ENCODE data around the gene RPH3AL. TPM values are rescaled to one million over a fixed set of nuclear protein-coding genes. Genes with fewer than 3 reads are reported as not detected.

Gene RPH3AL
- total RNA-seq, 1 experiment from 2014 or later, result 24.9 TPM

GRCh38 chr17:396788-397187 is 44.2 kb upstream of the RPH3AL start:
- no peak for ATAC-seq
- H3K4me1 ChIP-seq (ENCODE audit: insufficient read depth, low read length), result no peaks in the 10 kb centered on the region
- 0 out of 2 replicates have a peak, but pooled peaks cover 6% of the 10 kb centered on the region for H3K27me3 ChIP-seq (ENCODE audit: low read length)
- no peaks in the 10 kb centered on the region for H3K9me2 ChIP-seq (replicated peaks; ENCODE audit: low read length)
- no peak overlapping the region for H3K9ac ChIP-seq (ENCODE audit: low read length)
- no peak overlapping the region for H3K4me3 ChIP-seq (ENCODE audit: low read length)
- H3K36me3 ChIP-seq (ENCODE audit: low read depth, low read length), result no peaks in the 10 kb centered on the region
- POLR2A ChIA-PET (ENCODE audit: unreplicated experiment), result no interaction called here
- intact Hi-C loops (cut with micrococcal nuclease), result no loop called here
- H4K20me1 ChIP-seq (ENCODE audit: low read length), result no peaks in the 10 kb centered on the region
- H3K27ac ChIP-seq (ENCODE audit: low read length), result no peak overlapping the region
- H3K79me2 ChIP-seq (ENCODE audit: low read length), result no peaks in the 10 kb centered on the region
- no peaks in the 10 kb centered on the region for H3F3A ChIP-seq (ENCODE audit: low read length, unreplicated experiment)
- no peak for DNase-seq
- no peak overlapping the region for H3K4me2 ChIP-seq (ENCODE audit: low read length)
- no TSS peak for BruUV-seq (replicated peaks)
- no peak for TF ChIP-seq CTCF (conservative IDR thresholded peaks at IDR 0.05; ENCODE audit: low read depth, low read length)
- no peak for TF ChIP-seq EZH2phosphoT487 (IDR thresholded peaks at IDR 0.05; ENCODE audit: borderline replicate concordance, low read length)
- TF ChIP-seq EZH2 (IDR thresholded peaks at IDR 0.05; ENCODE audit: low read length, unreplicated experiment), result no peak
- H2AFZ ChIP-seq (ENCODE audit: low read length), result no peak overlapping the region
- CTCF ChIA-PET, result no interaction called here
- H3K9me3 ChIP-seq (ENCODE audit: low read length), result no peaks in the 10 kb centered on the region

GRCh38 chr17:395974-396373 is 43.4 kb upstream of the RPH3AL start:
- Histone ChIP-seq H3K4me2 (ENCODE audit: low read length) (no peak overlapping the region), H3K9me2 (replicated peaks; ENCODE audit: low read length) (no peaks in the 10 kb centered on the region), H3K27ac (ENCODE audit: low read length) (no peak overlapping the region), H3F3A (ENCODE audit: low read length, unreplicated experiment) (no peaks in the 10 kb centered on the region), H3K79me2 (ENCODE audit: low read length) (no peaks in the 10 kb centered on the region), H4K20me1 (ENCODE audit: low read length) (no peaks in the 10 kb centered on the region), H3K27me3 (ENCODE audit: low read length) (no peaks in the 10 kb centered on the region), H3K9me3 (ENCODE audit: low read length) (no peaks in the 10 kb centered on the region), H3K36me3 (ENCODE audit: low read depth, low read length) (no peaks in the 10 kb centered on the region), H2AFZ (ENCODE audit: low read length) (no peak overlapping the region), H3K9ac (ENCODE audit: low read length) (no peak overlapping the region), H3K4me1 (ENCODE audit: insufficient read depth, low read length) (no peaks in the 10 kb centered on the region), H3K4me3 (ENCODE audit: low read length) (no peak overlapping the region)
- ATAC-seq (no peak), DNase-seq (no peak)
- BruUV-seq (replicated peaks), result no TSS peak
- intact Hi-C loops (cut with micrococcal nuclease), result no loop called here
- TF ChIP-seq EZH2 (IDR thresholded peaks at IDR 0.05; ENCODE audit: low read length, unreplicated experiment), result no peak
- ChIA-PET POLR2A (ENCODE audit: unreplicated experiment) (no interaction called here), CTCF (no interaction called here)

- ChIA-PET CTCF (no interaction called here), POLR2A (ENCODE audit: unreplicated experiment) (no interaction called here)
- Histone ChIP-seq H3K4me3 (ENCODE audit: low read length) (no peak overlapping the region), H3K9ac (ENCODE audit: low read length) (no peak overlapping the region), H4K20me1 (ENCODE audit: low read length) (no peaks in the 10 kb centered on the region), H3K4me1 (ENCODE audit: insufficient read depth, low read length) (no peaks in the 10 kb centered on the region), H3K27ac (ENCODE audit: low read length) (no peak overlapping the region), H3K27me3 (ENCODE audit: low read length) (no peaks in the 10 kb centered on the region), H3K9me2 (replicated peaks; ENCODE audit: low read length) (no peaks in the 10 kb centered on the region), H3F3A (ENCODE audit: low read length, unreplicated experiment) (no peaks in the 10 kb centered on the region), H3K9me3 (ENCODE audit: low read length) (no peaks in the 10 kb centered on the region), H2AFZ (ENCODE audit: low read length) (no peak overlapping the region), H3K36me3 (ENCODE audit: low read depth, low read length) (no peaks in the 10 kb centered on the region), H3K79me2 (ENCODE audit: low read length) (no peaks in the 10 kb centered on the region), H3K4me2 (ENCODE audit: low read length) (no peak overlapping the region)
- intact Hi-C loops (cut with micrococcal nuclease), result no loop called here
- BruUV-seq (replicated peaks), result no TSS peak
- DNase-seq (no peak), ATAC-seq (no peak)
- TF ChIP-seq EZH2 (IDR thresholded peaks at IDR 0.05; ENCODE audit: low read length, unreplicated experiment), result no peak
- no peak for TF ChIP-seq EZH2phosphoT487 (IDR thresholded peaks at IDR 0.05; ENCODE audit: borderline replicate concordance, low read length)
- no peak for TF ChIP-seq CTCF (conservative IDR thresholded peaks at IDR 0.05; ENCODE audit: low read depth, low read length)
These were observed 42.6 kb upstream of the RPH3AL start for GRCh38 chr17:395179-395578.

Data from PC-3 (cell line).